ENCODE measurements around the gene A2ML1. TPM values are rescaled to one million over a fixed set of nuclear protein-coding genes. Genes with fewer than 3 reads are reported as not detected.

The A2ML1 gene
- total and polyA plus RNA-seq, 2 donors (not counting 3 experiments of a cell fraction or from before 2014, with no cell fraction given): not detected

GRCh38 chr12:8867786-8868185 lies 45.4 kb downstream of the A2ML1 start:
- Histone ChIP-seq H3K9me1 (replicated peaks; ENCODE audit: control insufficient read depth, extremely low read depth, insufficient read depth, low read length) (no peaks in the 10 kb centered on the region), H4K20me1 (replicated peaks; ENCODE audit: control insufficient read depth, extremely low read depth, insufficient read depth, low read length) (no peaks in the 10 kb centered on the region), H3K27ac (ENCODE audit: insufficient read depth, low read depth, low read length) (no peak overlapping the region), H3K36me3 (ENCODE audit: control insufficient read depth in 2 of 2, extremely low read depth in 1 of 2, insufficient read depth in 2 of 2, low read length in 2 of 2) (no peaks in the 10 kb centered on the region), H3K79me2 (ENCODE audit: control insufficient read depth, insufficient read depth, low read length) (no peaks in the 10 kb centered on the region), H3K4me3 (replicated peaks in 1 of 3; ENCODE audit: insufficient read depth in 1 of 3, low read depth in 1 of 3, low read length in 3 of 3) (no peak overlapping the region), H3K9me3 (replicated peaks; ENCODE audit: control insufficient read depth, insufficient read depth, low read length) (no peaks in the 10 kb centered on the region), H3K27me3 (ENCODE audit: control insufficient read depth in 2 of 2, insufficient read depth in 2 of 2, low read length in 2 of 2) (no peaks in the 10 kb centered on the region), H3K4me2 (ENCODE audit: insufficient read depth, low read length) (no peak overlapping the region), H3K9ac (replicated peaks; ENCODE audit: extremely low read depth, insufficient read depth, low read length) (no peak overlapping the region), H3K4me1 (ENCODE audit: control insufficient read depth, extremely low read depth, insufficient read depth, low read length) (no peaks in the 10 kb centered on the region), H2AFZ (ENCODE audit: low read depth, low read length) (no peak overlapping the region)
- CTCF ChIA-PET: interaction anchor here (1.8 to 3.3 kb wide), 3 partner anchors 7 to 210 kb away, joined by 6 to 13 read pairs (median 11); no protein-coding TSS in a partner anchor
- intact Hi-C loops (cut with micrococcal nuclease) (no loop called here), dilution Hi-C loops (cut with MboI; ENCODE audit: extremely low pct_ligation_motif_present, low sequenced_read_pairs) (no loop called here)
- TF ChIP-seq POLR2A (IDR thresholded peaks at IDR 0.05; ENCODE audit: low read depth, low read length): no peak
- no peak for TF ChIP-seq MAX (IDR thresholded peaks at IDR 0.05; ENCODE audit: insufficient read depth, insufficient read length)
- no peak for TF ChIP-seq JUN (IDR thresholded peaks at IDR 0.05; ENCODE audit: borderline replicate concordance, insufficient read depth, insufficient read length, low read depth)
- TF ChIP-seq EZH2 (IDR thresholded peaks at IDR 0.05; ENCODE audit: borderline replicate concordance, low read depth, low read length, severe bottlenecking): no peak
- no peak for TF ChIP-seq GATA2 (IDR thresholded peaks at IDR 0.05; ENCODE audit: insufficient read depth, insufficient read length, low read depth, low read length)
- no peak for TF ChIP-seq FOS (IDR thresholded peaks at IDR 0.05; ENCODE audit: borderline replicate concordance, insufficient read depth, low read length)
- TF ChIP-seq CTCF (IDR thresholded peaks at IDR 0.05; ENCODE audit: extremely low read depth in 1 of 2, insufficient read depth in 1 of 2, low read depth in 1 of 2, low read length in 2 of 2): no peak
- TF ChIP-seq MYC (IDR thresholded peaks at IDR 0.05; ENCODE audit: low read depth, low read length): no peak
- no peak for TF ChIP-seq POLR2AphosphoS5 (IDR thresholded peaks at IDR 0.05; ENCODE audit: insufficient read depth, low read depth, low read length)
- FAIRE-seq (no peak), DNase-seq (ENCODE audit: low read depth, low spot score) (no peak)
- BruUV-seq (replicated peaks): no TSS peak
- POLR2A ChIA-PET: no interaction called here

All from endothelial cell of umbilical vein (primary cell).